EL (cell line): Measurements from ENCODE around the gene AFF3.

Experiments
- DNase-seq: peaks from one replicate; pipeline ENCODE4 v3.0.0-alpha.2; 2016

Gene AFF3

GRCh38 chr2:99918389-99918788, 224.0 kb downstream of the AFF3 start:
- no peak for DNase-seq

- DNase-seq, result no peak
These were observed 227.2 kb downstream of the AFF3 start for GRCh38 chr2:99915108-99915675.

GRCh38 chr2:99911736-99912135, 230.7 kb downstream of the AFF3 start:
- DNase-seq, result peak; percentile 14

- DNase-seq, result no peak
These were observed 231.5 kb downstream of the AFF3 start for GRCh38 chr2:99910902-99911301.

GRCh38 chr2:99905636-99906035, 236.8 kb downstream of the AFF3 start:
- DNase-seq, result no peak

GRCh38 chr2:99905025-99905424, 237.4 kb downstream of the AFF3 start:
- no peak for DNase-seq

- no peak for DNase-seq
These were observed 238.4 kb downstream of the AFF3 start for GRCh38 chr2:99903981-99904380.

- no peak for DNase-seq
These were observed 241.8 kb downstream of the AFF3 start for GRCh38 chr2:99900556-99900955.

GRCh38 chr2:99899882-99900281, 242.5 kb downstream of the AFF3 start:
- no peak for DNase-seq

- DNase-seq, result no peak
These were observed 243.1 kb downstream of the AFF3 start for GRCh38 chr2:99899058-99899855.

GRCh38 chr2:99898336-99899048, 243.9 kb downstream of the AFF3 start:
- DNase-seq, result no peak

- no peak for DNase-seq
These were observed 251.0 kb downstream of the AFF3 start for GRCh38 chr2:99891428-99891780.

- DNase-seq, result no peak
These were observed 251.6 kb downstream of the AFF3 start for GRCh38 chr2:99890568-99891427.

- no peak for DNase-seq
These were observed 253.8 kb downstream of the AFF3 start for GRCh38 chr2:99888617-99889016.

GRCh38 chr2:99886418-99886817, 256.0 kb downstream of the AFF3 start:
- DNase-seq, result no peak

- DNase-seq, result peak; percentile 43
These were observed 259.0 kb downstream of the AFF3 start for GRCh38 chr2:99883358-99883757.

- DNase-seq, result peak; percentile 95
These were observed 260.3 kb downstream of the AFF3 start for GRCh38 chr2:99881901-99882591.

- no peak for DNase-seq
These were observed 261.5 kb downstream of the AFF3 start for GRCh38 chr2:99880964-99881294.

GRCh38 chr2:99880148-99880963, 262.0 kb downstream of the AFF3 start:
- DNase-seq, result peak; percentile 97

- DNase-seq, result peak; percentile 55
These were observed 262.9 kb downstream of the AFF3 start for GRCh38 chr2:99879481-99879880.

- peak; percentile 89 for DNase-seq
These were observed 263.6 kb downstream of the AFF3 start for GRCh38 chr2:99878581-99879350.
